GM18505 (cell line): ENCODE data around the gene SIGMAR1.
"Not testable (repeated sequence)": the region's sequence is repeated elsewhere in the genome, so short reads cannot be mapped to it uniquely, and the experiment has no call there.

ENCODE experiments used
- ATAC-seq: cut with Tn5 transposase; IDR thresholded peaks from one replicate; pipeline ENCODE4 v1.9.1; 2021; ENCODE audit not compliant: unreplicated experiment
- POLR2A ChIP-seq: IDR thresholded peaks from 4 replicates; pipeline ENCODE4 v1.6.1; 2011; ENCODE audit warnings: borderline replicate concordance; ENCODE audit not compliant: insufficient read depth, insufficient read length; ENCODE audit errors: extremely low read depth

SIGMAR1 gene

DNA sequence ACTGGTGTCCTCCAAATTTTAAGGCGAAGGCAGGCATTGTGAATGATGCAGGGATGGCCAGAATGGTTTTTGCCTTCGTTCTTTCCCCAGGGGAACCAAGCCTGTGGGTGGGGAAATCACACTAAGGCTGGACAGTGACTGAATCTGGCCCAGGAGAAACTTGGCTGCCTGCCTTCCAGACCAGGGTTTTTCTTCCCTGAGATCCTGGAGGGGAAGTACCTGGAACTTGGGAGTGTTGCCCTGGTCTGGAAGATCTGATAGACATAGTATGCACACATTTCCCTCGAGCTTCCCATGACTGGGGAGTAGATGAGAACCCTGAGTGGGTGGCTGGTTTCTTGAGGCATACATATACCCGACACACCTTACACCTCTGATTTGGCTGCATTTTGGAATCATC lies 13.7 kb upstream of the SIGMAR1 start:
- no peak for TF ChIP-seq POLR2A
- no peak for ATAC-seq

- no peak for ATAC-seq
- no peak for TF ChIP-seq POLR2A
These were observed 13.2 kb upstream of the SIGMAR1 start for GRCh38 chr9:34650816-34651215.

- no peak for TF ChIP-seq POLR2A
- ATAC-seq = no peak
These were observed 11.1 kb upstream of the SIGMAR1 start for GRCh38 chr9:34648673-34649072.

- ATAC-seq = no peak
- TF ChIP-seq POLR2A = no peak
These were observed 10.1 kb upstream of the SIGMAR1 start for GRCh38 chr9:34647651-34648050.

GRCh38 chr9:34647084-34647403 lies 9.5 kb upstream of the SIGMAR1 start:
- ATAC-seq = no peak
- no peak for TF ChIP-seq POLR2A

DNA sequence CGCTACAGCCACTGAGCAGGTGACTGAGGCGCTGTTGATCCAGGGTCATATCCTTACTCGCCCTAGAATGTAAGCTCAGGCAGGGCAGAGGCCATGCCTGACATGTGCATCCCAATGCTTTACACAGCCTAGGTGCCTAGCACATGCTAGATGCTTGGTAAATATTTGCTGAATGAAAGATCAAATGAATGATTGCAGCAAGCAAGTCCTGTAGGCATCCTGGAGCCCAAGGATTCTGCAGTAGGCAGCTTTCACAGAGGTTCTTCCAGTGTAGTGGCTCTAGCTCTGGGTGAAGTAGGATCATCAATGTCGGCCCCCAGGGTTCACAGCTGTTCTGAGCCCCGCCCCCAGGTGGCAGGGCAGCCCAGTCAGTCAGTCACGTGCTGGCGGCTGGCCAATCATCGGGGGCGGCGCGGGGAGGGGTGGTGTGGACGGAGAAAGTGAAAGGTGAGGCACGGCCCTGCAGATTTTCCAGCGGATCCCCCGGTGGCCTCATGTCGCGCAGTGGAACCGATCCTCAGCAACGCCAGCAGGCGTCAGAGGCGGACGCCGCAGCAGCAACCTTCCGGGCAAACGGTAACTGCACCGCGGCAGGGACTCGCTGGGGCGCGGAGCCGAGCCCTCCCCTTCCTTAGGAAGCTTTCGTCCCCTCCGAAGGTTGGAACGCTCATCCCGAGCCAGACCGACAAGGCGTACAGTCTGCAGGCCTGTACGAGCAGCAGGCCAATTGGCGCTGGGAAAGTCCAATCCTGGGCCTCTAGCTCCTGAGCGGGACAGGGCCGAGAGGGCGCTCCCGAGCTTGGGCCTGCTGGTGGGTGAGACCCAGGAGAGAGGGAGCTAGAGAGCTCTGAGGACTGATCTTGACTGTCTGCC lies 8.9 kb upstream of the SIGMAR1 start, which contains the start of gene GALT:
Gene GALT, plus strand, starts transcription at position 465 of the 873 bp plus-strand sequence. Its CDS starts 30 bp downstream, at position 495.
- TF ChIP-seq POLR2A = peak; percentile 81
- ATAC-seq = peak; percentile 89

GRCh38 chr9:34644766-34645314 lies 7.3 kb upstream of the SIGMAR1 start:
- no peak for ATAC-seq
- TF ChIP-seq POLR2A = no peak

DNA sequence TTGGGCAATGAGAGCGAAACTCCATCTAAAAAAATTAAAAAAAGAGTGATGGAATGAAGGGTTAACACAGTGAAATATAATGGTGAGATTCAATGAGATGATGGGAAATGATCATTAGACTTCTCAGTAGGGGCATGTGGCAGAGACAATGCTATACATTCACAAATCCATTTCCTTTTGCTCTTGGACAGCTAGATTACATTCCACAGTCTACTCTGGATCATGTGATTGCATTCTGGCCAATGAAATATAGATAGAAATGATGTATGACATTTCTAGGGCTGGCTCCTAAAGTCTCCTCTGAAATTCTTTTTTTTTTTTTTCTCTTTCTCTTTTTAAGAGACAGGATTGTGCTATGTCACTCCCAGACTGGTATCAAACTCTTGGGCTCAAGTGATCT lies 5.1 kb upstream of the SIGMAR1 start:
- TF ChIP-seq POLR2A = no peak
- ATAC-seq = no peak

GRCh38 chr9:34639322-34639721 lies 1.7 kb upstream of the SIGMAR1 start:
- ATAC-seq = not testable (repeated sequence)

DNA sequence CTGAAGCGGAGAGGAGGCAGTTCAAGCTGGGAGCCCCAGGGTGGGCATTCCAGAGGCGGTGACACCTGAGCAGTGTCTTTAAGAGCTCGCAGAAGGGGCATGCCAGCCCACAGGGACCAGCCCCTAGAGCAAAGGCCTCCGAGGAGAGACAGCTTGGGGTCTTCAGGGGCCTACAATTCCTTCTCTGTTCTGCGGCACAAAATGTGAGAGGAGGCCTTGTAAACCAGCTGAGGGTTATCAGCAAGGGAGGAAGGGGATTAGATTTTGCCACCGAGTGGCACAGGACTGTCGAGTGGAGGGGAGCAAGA lies 505 bp upstream of the SIGMAR1 start:
- TF ChIP-seq POLR2A = no peak
- ATAC-seq = no peak

- no peak for TF ChIP-seq POLR2A
- no peak for ATAC-seq
These were observed 714 bp downstream of the SIGMAR1 start for GRCh38 chr9:34636791-34637355.

DNA sequence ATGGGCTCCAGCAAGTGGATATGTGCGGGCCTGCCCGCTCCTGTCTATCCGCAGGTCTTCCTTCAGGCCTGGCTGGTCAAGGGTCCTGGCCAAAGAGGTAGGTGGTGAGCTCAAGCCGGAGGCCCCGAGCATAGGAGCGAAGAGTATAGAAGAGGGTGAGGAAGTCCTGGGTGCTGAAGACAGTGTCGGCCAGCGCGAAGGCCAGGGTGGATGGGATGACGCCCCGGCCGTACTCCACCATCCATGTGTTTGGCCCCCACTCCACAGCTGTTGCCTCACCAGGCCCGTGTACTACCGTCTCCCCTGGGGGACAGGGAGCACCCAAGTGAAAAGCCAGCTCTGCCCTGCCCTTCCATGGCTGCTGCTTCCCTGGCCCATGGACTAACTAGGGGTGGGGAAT lies 2.0 kb downstream of the SIGMAR1 start:
- no peak for TF ChIP-seq POLR2A
- ATAC-seq = no peak

GRCh38 chr9:34634551-34635248 lies 2.9 kb downstream of the SIGMAR1 start:
- TF ChIP-seq POLR2A = no peak

More at GRCh38 chr9:34634551-34635248, 2.9 kb downstream of the SIGMAR1 start:
- ATAC-seq = no peak
